ENCODE measurements around the gene PLEKHM3. TPM values are rescaled to one million over a fixed set of nuclear protein-coding genes. Genes with fewer than 3 reads are reported as not detected.

PLEKHM3 gene
- total RNA-seq, 1 donor from 2014 or later: 10.4 TPM

DNA sequence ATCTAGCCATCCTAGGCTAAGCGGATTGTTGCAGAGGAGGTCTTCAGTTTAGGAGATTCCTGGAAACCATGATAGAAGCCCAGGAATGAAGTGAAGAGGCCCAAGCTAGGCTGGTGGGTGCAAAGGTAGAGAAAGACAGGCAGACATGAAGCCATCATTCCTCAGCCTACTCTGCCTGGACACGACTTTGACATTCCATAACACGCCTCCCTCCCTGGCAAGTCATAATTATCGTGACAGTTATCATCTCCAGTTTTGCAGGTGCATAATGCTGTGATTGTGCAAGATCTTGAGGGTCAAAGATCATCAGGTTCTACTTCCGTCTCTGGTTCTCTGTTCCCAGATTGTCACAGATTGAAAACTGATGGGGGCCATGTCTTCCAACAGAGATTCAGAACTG, 240.4 kb downstream of the PLEKHM3 start:
- no peak overlapping the region for H3K4me3 Mint-ChIP-seq (ENCODE audit: unreplicated experiment)
- no peaks in the 10 kb centered on the region for H3K27me3 Mint-ChIP-seq (ENCODE audit: unreplicated experiment)
- TF ChIP-seq, protein P1, sequence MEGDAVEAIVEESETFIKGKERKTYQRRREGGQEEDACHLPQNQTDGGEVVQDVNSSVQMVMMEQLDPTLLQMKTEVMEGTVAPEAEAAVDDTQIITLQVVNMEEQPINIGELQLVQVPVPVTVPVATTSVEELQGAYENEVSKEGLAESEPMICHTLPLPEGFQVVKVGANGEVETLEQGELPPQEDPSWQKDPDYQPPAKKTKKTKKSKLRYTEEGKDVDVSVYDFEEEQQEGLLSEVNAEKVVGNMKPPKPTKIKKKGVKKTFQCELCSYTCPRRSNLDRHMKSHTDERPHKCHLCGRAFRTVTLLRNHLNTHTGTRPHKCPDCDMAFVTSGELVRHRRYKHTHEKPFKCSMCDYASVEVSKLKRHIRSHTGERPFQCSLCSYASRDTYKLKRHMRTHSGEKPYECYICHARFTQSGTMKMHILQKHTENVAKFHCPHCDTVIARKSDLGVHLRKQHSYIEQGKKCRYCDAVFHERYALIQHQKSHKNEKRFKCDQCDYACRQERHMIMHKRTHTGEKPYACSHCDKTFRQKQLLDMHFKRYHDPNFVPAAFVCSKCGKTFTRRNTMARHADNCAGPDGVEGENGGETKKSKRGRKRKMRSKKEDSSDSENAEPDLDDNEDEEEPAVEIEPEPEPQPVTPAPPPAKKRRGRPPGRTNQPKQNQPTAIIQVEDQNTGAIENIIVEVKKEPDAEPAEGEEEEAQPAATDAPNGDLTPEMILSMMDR (IDR thresholded peaks at IDR 0.05; ENCODE audit: unreplicated experiment): no peak
- H3K9me3 Mint-ChIP-seq (ENCODE audit: unreplicated experiment): no peaks in the 10 kb centered on the region
- H3K4me1 Mint-ChIP-seq (ENCODE audit: unreplicated experiment): no peaks in the 10 kb centered on the region
- H3K27ac Mint-ChIP-seq (ENCODE audit: unreplicated experiment): no peak overlapping the region
- DNase-seq (ENCODE audit: low spot score): no peak
- no peaks in the 10 kb centered on the region for H3K36me3 Mint-ChIP-seq (ENCODE audit: low read depth, unreplicated experiment)

DNA sequence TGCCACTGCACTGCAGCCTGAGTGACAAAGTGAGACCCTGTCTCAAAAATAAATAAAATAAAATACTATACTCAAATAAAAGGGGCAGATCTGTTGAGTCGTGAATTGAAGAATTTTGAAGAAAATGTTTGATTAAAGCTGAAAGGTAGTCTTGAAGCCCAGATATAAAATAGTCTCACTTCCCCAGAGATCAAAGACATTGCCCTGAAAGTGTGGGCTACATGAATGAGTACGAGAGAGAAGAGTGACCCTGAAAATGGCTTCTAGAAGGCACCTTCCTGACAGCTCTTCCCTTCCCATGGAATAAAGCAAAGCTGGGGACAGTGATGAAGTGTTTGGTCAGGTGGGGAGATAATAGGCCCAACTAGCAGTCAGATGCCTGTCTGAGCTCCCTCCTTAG, 241.8 kb downstream of the PLEKHM3 start:
- Mint-ChIP-seq H3K4me1 (ENCODE audit: unreplicated experiment) (no peaks in the 10 kb centered on the region), H3K4me3 (ENCODE audit: unreplicated experiment) (no peak overlapping the region), H3K27me3 (ENCODE audit: unreplicated experiment) (peaks cover 4% of the 10 kb centered on the region), H3K36me3 (ENCODE audit: low read depth, unreplicated experiment) (no peaks in the 10 kb centered on the region), H3K27ac (ENCODE audit: unreplicated experiment) (no peak overlapping the region), H3K9me3 (ENCODE audit: unreplicated experiment) (no peaks in the 10 kb centered on the region)
- TF ChIP-seq, protein P1 (IDR thresholded peaks at IDR 0.05; ENCODE audit: unreplicated experiment): no peak
- no peak for DNase-seq (ENCODE audit: low spot score)

DNA sequence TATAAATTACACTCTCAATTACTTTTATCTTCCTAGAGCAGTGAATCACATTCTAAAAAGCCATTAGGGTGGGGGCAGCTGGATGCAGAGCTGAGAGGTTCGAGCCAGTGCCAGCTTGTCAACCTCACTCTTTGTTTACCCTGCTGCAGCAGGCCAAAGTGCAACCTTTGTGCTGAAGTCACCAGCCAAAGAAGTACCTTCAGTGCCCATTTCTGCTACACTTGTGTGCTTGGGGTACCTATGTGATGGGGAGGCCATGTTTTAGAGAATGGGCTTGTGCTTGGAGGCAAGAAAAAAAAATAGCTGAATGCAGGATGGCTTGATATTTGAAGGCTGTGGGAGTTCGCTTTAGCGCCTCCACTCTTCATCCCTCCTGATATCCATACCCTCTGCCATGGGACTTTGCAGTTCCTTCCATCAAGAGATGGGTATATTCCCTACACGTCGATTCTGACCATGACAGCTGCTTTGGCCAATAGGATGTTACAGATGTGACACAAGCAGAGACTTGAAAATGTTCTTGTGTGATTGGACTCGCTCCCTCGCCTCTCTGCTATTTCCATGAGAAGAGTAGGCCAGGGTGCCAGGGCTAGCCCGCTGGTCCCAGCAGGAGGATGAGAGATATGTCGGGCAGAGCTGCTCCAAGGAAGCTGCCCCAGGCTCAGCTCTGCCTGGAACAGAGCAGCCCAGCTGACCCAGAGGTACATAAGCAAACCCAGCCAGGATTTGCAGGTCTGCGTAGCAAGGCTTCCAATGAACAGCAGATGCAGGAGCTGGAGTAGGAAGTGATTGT, 242.9 kb downstream of the PLEKHM3 start:
- Mint-ChIP-seq H3K9me3 (ENCODE audit: unreplicated experiment) (no peaks in the 10 kb centered on the region), H3K4me3 (ENCODE audit: unreplicated experiment) (no peak overlapping the region), H3K27me3 (ENCODE audit: unreplicated experiment) (peaks cover 4% of the 10 kb centered on the region), H3K4me1 (ENCODE audit: unreplicated experiment) (no peaks in the 10 kb centered on the region), H3K27ac (ENCODE audit: unreplicated experiment) (no peak overlapping the region), H3K36me3 (ENCODE audit: low read depth, unreplicated experiment) (no peaks in the 10 kb centered on the region)
- no peak for DNase-seq (ENCODE audit: low spot score)
- TF ChIP-seq, protein P1 (IDR thresholded peaks at IDR 0.05; ENCODE audit: unreplicated experiment): no peak

DNA sequence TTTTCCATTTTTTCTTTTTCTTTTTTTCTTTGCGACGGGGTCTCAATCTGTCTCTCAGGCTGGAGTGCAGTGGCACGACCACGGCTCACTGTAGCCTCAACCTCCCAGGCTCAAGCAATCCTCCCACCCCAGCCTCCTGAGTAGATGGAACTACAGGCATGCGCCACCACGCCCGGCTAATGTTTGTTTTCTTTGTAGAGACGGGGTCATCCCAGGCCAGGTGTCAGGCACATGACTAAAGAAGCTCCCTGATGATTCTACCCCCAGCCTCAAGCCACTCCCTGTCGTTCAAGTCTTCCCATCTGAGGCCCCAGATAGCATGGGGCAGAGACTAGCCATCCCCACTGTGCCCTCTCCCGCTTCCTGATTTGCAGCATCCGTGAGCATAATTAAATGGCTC, 245.8 kb downstream of the PLEKHM3 start:
- Mint-ChIP-seq H3K4me3 (ENCODE audit: unreplicated experiment) (no peak overlapping the region), H3K27me3 (ENCODE audit: unreplicated experiment) (peaks cover 4% of the 10 kb centered on the region), H3K4me1 (ENCODE audit: unreplicated experiment) (no peaks in the 10 kb centered on the region)

More for the DNA sequence above, 245.8 kb downstream of the PLEKHM3 start:
- Mint-ChIP-seq H3K27ac (ENCODE audit: unreplicated experiment) (no peak overlapping the region), H3K9me3 (ENCODE audit: unreplicated experiment) (no peaks in the 10 kb centered on the region), H3K36me3 (ENCODE audit: low read depth, unreplicated experiment) (no peaks in the 10 kb centered on the region)
- DNase-seq (ENCODE audit: low spot score): no peak
- TF ChIP-seq, protein P1 (IDR thresholded peaks at IDR 0.05; ENCODE audit: unreplicated experiment): no peak
